Osteoblast (primary cell): ENCODE results near the gene PM20D1. TPM values are rescaled to one million over a fixed set of nuclear protein-coding genes. Genes with fewer than 3 reads are reported as not detected.

Experiments
- DNase-seq: peaks from one replicate; pipeline ENCODE4 v3.0.0; 2011; ENCODE audit warnings: low spot score, mixed read lengths; ENCODE audit not compliant: insufficient read length; ENCODE audit errors: missing footprints
- H2AFZ ChIP-seq: 2 replicates; pipeline ENCODE4 v1.6.0; 2011; ENCODE audit warnings: mild to moderate bottlenecking, low read length
- H3K27ac ChIP-seq: 2 replicates; pipeline ENCODE4 v1.5.1; 2011; ENCODE audit warnings: mild to moderate bottlenecking, low read depth, low read length, moderate library complexity
- H3K27me3 ChIP-seq: 2 replicates; pipeline ENCODE4 v1.6.0; 2012; ENCODE audit warnings: mild to moderate bottlenecking, control low read depth, inconsistent platforms, low read length, moderate library complexity; ENCODE audit not compliant: insufficient read depth
- H3K36me3 ChIP-seq: 2 replicates; pipeline ENCODE4 v1.5.1; 2011; ENCODE audit warnings: mild to moderate bottlenecking, low read length, control low read depth, moderate library complexity; ENCODE audit not compliant: insufficient read depth
- H3K4me1 ChIP-seq: 2 replicates; pipeline ENCODE4 v1.5.1; 2011; ENCODE audit warnings: mild to moderate bottlenecking, low read length, control low read depth, moderate library complexity; ENCODE audit not compliant: insufficient read depth
- H3K4me2 ChIP-seq: 2 replicates; pipeline ENCODE4 v1.6.0; 2011; ENCODE audit warnings: mild to moderate bottlenecking, low read length; ENCODE audit not compliant: insufficient read depth
- H3K4me3 ChIP-seq: fragments of 200-600 bp; sonication (generic); 3 replicates; pipeline ENCODE4 v1.5.1; 2012; ENCODE audit warnings: mild to moderate bottlenecking, low read length, inconsistent platforms; ENCODE audit not compliant: insufficient read depth
- H3K79me2 ChIP-seq: 2 replicates; pipeline ENCODE4 v1.6.0; 2012; ENCODE audit warnings: mild to moderate bottlenecking, low read length, control low read depth, inconsistent platforms; ENCODE audit not compliant: insufficient read depth
- H3K9me3 ChIP-seq: 2 replicates; pipeline ENCODE4 v1.5.1; 2011; ENCODE audit warnings: low read depth, low read length, control low read depth
- H4K20me1 ChIP-seq: 2 replicates; pipeline ENCODE4 v1.6.0; 2012; ENCODE audit warnings: mild to moderate bottlenecking, low read length, control low read depth; ENCODE audit not compliant: insufficient read depth
- CTCF ChIP-seq: IDR thresholded peaks from 2 replicates; pipeline ENCODE4 v1.5.1; 2011; ENCODE audit warnings: mild to moderate bottlenecking, low read depth, low read length, moderate library complexity; ENCODE audit errors: extremely low read depth
- total RNA-seq: library from RNA; depleted of rRNA; stranded (reverse); fragments of >200 nt; gene quantifications from 2 replicates; pipeline ENCODE4 v1.2.3, GENCODE V29; 2012

Gene PM20D1
- total RNA-seq, 1 donor = not detected

DNA sequence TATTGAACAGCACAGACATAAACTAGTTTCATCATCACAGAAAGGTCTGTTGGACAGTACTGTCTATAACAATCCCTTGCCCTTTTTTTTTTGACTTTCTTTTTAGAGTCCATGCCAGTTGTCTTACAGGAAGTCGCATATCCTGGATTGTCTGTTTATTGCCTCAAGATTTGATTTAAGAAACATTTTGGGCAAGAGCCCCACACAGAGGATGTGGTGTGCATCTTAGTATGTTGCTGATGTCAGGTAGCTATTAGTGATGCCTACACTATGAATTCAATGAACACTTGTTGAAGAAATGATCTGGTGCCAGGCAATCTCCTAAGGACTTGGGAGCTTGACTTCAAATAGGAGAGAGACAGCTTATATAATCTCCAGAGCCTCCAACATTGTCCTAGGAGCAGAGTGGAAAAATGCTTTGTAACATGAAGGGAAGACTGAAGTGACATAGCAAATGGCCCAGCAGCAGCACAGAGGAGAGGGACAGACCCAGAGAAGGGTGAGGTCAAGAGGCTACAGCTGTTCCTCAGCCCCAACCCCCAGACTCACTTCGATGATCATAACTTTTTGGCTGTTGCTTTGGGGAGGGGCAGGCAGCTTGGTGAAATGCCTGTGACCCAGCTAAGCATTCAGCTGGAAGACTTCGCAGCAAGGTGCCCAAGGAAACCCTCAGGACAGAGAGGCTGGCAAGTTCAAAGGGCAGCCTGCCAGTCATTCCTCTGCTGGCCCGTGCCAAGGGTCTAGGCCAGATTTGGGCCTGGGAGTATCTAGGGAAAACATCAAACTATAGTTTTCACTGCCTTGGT is 67.1 kb downstream of the PM20D1 start:
- H3K4me3 ChIP-seq = no peak overlapping the region
- TF ChIP-seq CTCF = no peak
- H4K20me1 ChIP-seq = no peaks in the 10 kb centered on the region
- H3K79me2 ChIP-seq = no peaks in the 10 kb centered on the region
- no peak overlapping the region for H3K4me2 ChIP-seq
- H3K27ac ChIP-seq = no peak overlapping the region
- H3K4me1 ChIP-seq = peaks cover 4% of the 10 kb centered on the region
- no peaks in the 10 kb centered on the region for H3K9me3 ChIP-seq
- H3K27me3 ChIP-seq = no peaks in the 10 kb centered on the region
- H3K36me3 ChIP-seq = no peaks in the 10 kb centered on the region
- H2AFZ ChIP-seq = no peak overlapping the region
- peak; percentile 35 for DNase-seq

DNA sequence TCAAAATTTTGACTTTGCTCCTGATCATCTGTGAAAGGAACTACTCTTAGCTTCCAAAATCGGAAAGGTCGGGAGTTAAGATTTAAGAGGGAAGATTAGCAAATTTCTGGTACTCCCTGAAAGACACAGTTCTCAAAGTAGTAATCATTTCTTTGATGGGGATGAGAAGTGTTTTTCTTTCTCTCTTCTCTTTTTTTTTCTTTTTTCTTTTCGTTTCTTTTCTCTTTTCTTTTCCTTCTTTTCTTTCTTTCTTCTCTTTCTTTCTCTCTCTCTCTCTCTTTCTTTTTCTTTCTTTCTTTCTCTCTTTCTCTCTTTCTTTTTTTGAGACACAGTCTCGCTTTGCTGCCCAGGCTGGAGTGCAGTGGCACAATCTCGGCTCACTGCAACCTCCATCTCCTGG is 69.6 kb downstream of the PM20D1 start:
- Histone ChIP-seq H3K4me3 (no peak overlapping the region), H4K20me1 (no peaks in the 10 kb centered on the region), H2AFZ (no peak overlapping the region), H3K4me1 (peaks cover 15% of the 10 kb centered on the region), H3K27me3 (no peaks in the 10 kb centered on the region), H3K4me2 (no peak overlapping the region), H3K79me2 (no peaks in the 10 kb centered on the region), H3K36me3 (no peaks in the 10 kb centered on the region), H3K27ac (no peak overlapping the region), H3K9me3 (no peaks in the 10 kb centered on the region)
- no peak for DNase-seq
- no peak for TF ChIP-seq CTCF

Other genes with a start within 250 kb of the PM20D1 start
- gene ELK4, start 218.1 kb downstream of the PM20D1 start, total RNA-seq = 27.1 and 30.4 TPM in 2 replicates
- 1.1 and 1.5 TPM in 2 replicates for gene SLC45A3, start 169.6 kb downstream of the PM20D1 start, total RNA-seq
- gene NUCKS1, start 100.0 kb downstream of the PM20D1 start, total RNA-seq = 132 and 140 TPM in 2 replicates
- 37.6 and 43.3 TPM in 2 replicates for gene RAB29, start 74.7 kb downstream of the PM20D1 start, total RNA-seq
- gene SLC41A1, start 36.9 kb downstream of the PM20D1 start, total RNA-seq = 28.0 and 29.3 TPM in 2 replicates
- not detected in 2 replicates for gene SLC26A9, start 93.3 kb upstream of the PM20D1 start, total RNA-seq
- 7.6 and 7.7 TPM in 2 replicates for gene RAB7B, start 153.3 kb upstream of the PM20D1 start, total RNA-seq
- gene CTSE, start 173.8 kb upstream of the PM20D1 start, total RNA-seq = not detected in 2 replicates
- not detected in 2 replicates for gene RHEX, start 203.0 kb upstream of the PM20D1 start, total RNA-seq